Measurements from ENCODE around the gene CDK14.

The CDK14 gene

DNA sequence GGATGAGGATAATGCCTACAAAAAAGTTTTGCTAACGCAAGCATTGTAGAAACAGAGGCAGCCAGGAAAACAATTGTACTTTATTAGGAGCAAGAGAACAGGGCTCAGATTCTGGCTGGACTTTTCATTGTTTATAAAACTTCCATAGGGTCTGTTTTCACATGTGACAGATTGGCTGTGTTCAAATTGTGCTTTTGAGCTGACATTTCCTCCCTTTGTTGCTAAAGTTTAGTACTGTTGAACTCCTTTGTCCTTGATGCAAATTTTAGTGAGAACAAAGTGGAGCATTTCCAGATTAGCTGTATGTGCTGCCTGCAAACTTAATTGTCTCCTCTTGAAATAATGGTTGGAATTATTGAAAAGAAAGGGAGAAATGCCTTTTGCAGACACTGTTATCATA is 447.1 kb downstream of the CDK14 start:
- in situ Hi-C loops (cut with MboI; ENCODE audit: low sequenced_read_pairs), result loop anchor here (25.0 kb wide), 1 partner anchor 581 kb away; the partner anchor contains the start of gene PTTG1IP2
- peaks cover 17% of the 10 kb centered on the region for H3K4me1 ChIP-seq
- H3K27me3 ChIP-seq (ENCODE audit: low read depth), result no peaks in the 10 kb centered on the region
- peak; percentile 32 to 87 for DNase-seq (ENCODE audit: low spot score in 2 of 2)
- H3K4me3 ChIP-seq, result no peak overlapping the region
- no peaks in the 10 kb centered on the region for H3K9me3 ChIP-seq
- no peaks in the 10 kb centered on the region for H3K36me3 ChIP-seq (replicated peaks)

DNA sequence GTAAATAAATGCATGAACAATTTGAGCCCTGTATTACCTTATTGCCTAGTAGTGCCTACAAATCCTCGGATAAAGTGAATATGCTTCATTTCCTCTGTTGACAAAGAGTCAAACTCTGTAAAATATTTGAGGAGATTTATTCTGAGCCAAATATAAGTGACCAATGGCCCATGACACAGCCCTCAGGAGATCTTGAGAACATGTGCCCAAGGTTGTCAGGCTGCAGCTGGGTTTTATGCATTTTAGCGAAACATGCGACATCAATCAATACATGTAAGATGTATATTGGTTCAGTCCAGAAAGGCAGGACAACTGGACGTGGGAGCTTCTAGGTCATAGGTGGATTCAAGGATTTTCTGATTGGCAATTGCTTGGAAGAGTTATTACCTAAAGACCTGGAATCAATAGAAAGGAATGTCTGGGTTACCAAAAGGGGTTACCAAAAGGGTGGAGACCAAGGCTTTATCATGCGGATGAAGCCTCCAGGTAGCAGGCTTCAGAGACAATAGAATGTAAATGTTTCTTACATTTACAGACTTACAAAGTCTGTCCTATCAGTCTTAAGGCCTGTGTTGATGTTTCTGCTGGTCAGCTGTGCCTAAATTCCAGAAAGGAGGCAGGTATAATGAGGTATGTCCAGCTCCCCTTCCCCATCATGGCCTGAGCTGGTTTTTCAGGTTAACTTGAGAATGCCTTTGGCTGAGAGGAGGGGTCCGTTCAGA is 448.0 kb downstream of the CDK14 start:
- H3K9me3 ChIP-seq, result no peaks in the 10 kb centered on the region
- DNase-seq (ENCODE audit: low spot score in 2 of 2), result no peak
- in situ Hi-C loops (cut with MboI; ENCODE audit: low sequenced_read_pairs), result loop anchor here (25.0 kb wide), 1 partner anchor 582 kb away; the partner anchor contains the start of gene PTTG1IP2

DNA sequence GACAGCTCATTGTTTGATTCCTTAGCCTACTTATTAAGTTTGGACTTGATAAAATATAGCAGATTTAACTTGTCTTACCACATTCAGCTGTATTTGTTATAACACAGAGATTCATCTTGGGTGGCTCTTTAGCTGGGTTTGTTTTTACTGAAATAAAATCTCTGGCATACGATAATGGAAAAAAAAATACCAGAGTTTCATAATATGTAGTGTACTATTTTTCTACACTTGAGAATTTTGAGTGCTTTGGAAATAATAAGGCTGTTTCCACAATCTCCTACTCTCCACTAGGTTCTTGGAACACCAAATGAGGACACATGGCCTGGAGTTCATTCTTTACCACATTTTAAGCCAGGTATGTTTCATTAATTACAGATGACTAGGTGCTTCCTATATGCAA is 449.5 kb downstream of the CDK14 start:
- DNase-seq (ENCODE audit: low spot score in 2 of 2), result no peak
- Histone ChIP-seq H3K27me3 (ENCODE audit: low read depth) (no peaks in the 10 kb centered on the region), H3K4me3 (no peak overlapping the region), H3K4me1 (peaks cover 17% of the 10 kb centered on the region), H3K36me3 (replicated peaks) (no peaks in the 10 kb centered on the region), H3K9me3 (no peaks in the 10 kb centered on the region)
- in situ Hi-C loops (cut with MboI; ENCODE audit: low sequenced_read_pairs), result loop anchor here (25.0 kb wide), 1 partner anchor 583 kb away; the partner anchor contains the start of gene PTTG1IP2

More for the DNA sequence above, 448.0 kb downstream of the CDK14 start:
- H3K4me3 ChIP-seq, result no peak overlapping the region
- H3K4me1 ChIP-seq, result peaks cover 17% of the 10 kb centered on the region
- no peaks in the 10 kb centered on the region for H3K36me3 ChIP-seq (replicated peaks)
- no peaks in the 10 kb centered on the region for H3K27me3 ChIP-seq (ENCODE audit: low read depth)

DNA sequence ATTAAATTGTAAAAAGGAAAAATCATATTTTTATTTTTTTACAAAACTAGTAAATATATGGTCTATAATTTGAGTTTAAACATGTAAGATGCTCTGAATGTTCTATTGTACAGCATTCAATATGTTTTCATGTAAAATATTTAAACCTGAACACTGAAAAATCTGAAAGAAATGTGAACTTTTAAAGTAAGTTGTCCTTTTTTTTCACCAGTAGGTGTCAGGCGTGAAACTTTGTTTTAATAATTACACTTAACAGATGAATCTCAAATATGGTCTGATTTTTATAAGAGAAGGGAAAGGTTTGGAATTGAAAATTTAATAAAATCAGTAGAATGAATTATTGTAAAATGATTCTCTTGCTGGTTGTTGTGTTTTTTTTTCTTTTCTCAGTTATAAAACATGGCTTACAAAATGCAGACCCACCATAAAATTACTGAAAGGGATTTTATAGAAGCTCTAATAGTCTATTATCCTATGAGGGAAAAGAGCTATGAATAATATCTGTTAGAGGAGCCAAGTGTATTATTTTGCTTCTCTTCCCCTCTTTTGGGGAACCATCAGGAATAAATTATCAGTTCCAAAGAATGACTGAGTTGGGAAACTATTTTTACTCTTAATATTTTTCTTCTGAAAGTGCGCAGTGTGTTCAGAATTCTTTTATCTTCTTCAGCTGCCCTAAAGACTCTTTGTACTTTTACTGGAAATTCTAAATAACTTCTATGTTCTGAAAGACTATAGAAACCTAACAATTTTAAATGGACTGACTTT is 450.4 kb downstream of the CDK14 start:
- Histone ChIP-seq H3K27me3 (ENCODE audit: low read depth) (no peaks in the 10 kb centered on the region), H3K9me3 (no peaks in the 10 kb centered on the region), H3K4me3 (no peak overlapping the region), H3K4me1 (peaks cover 17% of the 10 kb centered on the region), H3K36me3 (replicated peaks) (no peaks in the 10 kb centered on the region)
- peak in 1 of 2 experiments; percentile 8 for DNase-seq (ENCODE audit: low spot score in 2 of 2)
- in situ Hi-C loops (cut with MboI; ENCODE audit: low sequenced_read_pairs), result loop anchor here (25.0 kb wide), 1 partner anchor 584 kb away; the partner anchor contains the start of gene PTTG1IP2

DNA sequence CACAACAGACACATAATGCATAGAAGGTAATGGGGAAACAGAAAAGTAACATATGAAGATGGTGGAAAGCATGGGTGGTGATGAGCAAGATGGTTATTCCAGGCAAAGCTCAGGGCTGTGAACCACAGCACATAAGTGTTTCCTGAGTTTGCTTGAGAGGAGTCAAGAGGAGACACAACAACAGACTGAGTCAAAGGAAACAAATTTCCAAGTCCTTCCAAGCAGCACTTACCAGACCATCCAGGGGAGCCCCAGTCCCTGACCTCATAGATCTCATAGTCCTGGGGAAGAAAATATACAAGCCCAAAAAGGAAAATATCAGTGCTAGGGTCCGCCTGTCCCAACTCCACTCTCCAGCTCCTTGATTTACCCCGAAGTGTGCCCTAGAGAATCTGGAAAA is 451.5 kb downstream of the CDK14 start:
- H3K4me3 ChIP-seq, result no peak overlapping the region
- no peaks in the 10 kb centered on the region for H3K27me3 ChIP-seq (ENCODE audit: low read depth)
- no peaks in the 10 kb centered on the region for H3K36me3 ChIP-seq (replicated peaks)
- H3K9me3 ChIP-seq, result no peaks in the 10 kb centered on the region
- in situ Hi-C loops (cut with MboI; ENCODE audit: low sequenced_read_pairs), result loop anchor here (25.0 kb wide), 1 partner anchor 585 kb away; the partner anchor contains the start of gene PTTG1IP2
- H3K4me1 ChIP-seq, result peaks cover 16% of the 10 kb centered on the region
- DNase-seq (ENCODE audit: low spot score in 2 of 2), result no peak

DNA sequence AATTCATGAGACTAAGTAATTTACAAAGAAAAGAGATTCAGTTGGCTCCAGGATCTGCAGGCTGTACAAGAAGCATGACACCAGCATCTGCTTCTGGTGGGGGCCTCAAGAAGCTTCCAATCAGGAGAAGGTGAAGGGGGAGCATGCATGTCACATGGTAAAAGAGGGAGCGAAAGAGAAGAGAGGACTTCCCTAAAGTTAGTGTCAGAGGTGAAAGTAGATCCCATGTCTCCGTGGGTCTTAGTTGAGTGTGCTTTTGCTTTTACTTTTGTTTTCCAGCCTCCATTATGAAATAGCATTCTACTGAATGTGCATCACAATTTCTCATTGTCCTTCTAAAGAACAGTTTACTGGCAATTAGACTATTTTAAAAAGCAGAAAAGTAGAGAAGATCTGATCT is 454.6 kb downstream of the CDK14 start:
- no peak for DNase-seq (ENCODE audit: low spot score in 2 of 2)

DNA sequence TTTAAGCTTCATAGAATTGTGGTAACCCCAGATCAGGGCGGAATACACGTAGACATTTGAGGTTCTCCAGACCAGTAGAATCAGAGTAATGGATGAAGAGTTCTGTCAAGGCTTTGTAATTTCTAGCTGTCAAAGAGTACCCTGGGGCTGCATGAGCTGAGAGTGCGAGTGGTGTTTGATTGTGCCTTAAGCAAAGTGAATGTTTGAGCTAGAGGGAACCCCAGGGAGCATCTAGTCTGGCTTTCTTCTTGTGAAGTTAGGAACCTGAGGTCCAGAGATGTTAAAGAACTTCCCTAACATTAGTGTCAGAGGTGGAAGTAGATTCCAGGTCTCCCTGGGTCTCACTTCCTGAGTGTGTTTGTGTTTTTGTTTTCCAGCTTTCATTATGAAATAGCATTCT is 455.8 kb downstream of the CDK14 start:
- H3K9me3 ChIP-seq, result no peaks in the 10 kb centered on the region
- H3K4me3 ChIP-seq, result no peak overlapping the region
- no peaks in the 10 kb centered on the region for H3K27me3 ChIP-seq (ENCODE audit: low read depth)
- in situ Hi-C loops (cut with MboI; ENCODE audit: low sequenced_read_pairs), result no loop called here
- peaks cover 7% of the 10 kb centered on the region; the same call in 1 of the 2 replicates for H3K4me1 ChIP-seq
- no peak for DNase-seq (ENCODE audit: low spot score in 2 of 2)
- H3K36me3 ChIP-seq (replicated peaks), result no peaks in the 10 kb centered on the region

More for the DNA sequence above, 454.6 kb downstream of the CDK14 start:
- H3K36me3 ChIP-seq (replicated peaks), result no peaks in the 10 kb centered on the region
- H3K4me3 ChIP-seq, result no peak overlapping the region
- no peaks in the 10 kb centered on the region for H3K27me3 ChIP-seq (ENCODE audit: low read depth)
- H3K9me3 ChIP-seq, result no peaks in the 10 kb centered on the region
- in situ Hi-C loops (cut with MboI; ENCODE audit: low sequenced_read_pairs), result no loop called here
- peaks cover 7% of the 10 kb centered on the region; the same call in 1 of the 2 replicates for H3K4me1 ChIP-seq

DNA sequence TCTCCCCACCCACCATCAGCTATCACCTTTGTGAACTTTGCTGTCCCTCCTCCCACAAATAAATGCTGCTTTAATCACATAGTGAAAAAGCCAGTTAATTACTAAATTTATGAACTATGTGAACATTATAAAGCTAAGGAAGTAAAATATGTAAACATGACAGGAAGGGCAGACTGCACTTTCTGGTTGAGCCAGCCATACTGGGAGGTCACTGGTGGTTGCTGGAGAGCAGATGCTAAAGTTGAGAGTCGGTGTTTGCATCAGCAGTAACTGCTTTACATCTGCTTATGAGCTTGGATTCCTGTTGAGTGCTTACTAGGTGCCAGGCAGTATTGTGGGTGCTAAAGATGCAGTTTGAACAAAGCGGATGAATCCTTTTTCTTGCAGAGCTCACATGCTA is 458.3 kb downstream of the CDK14 start:
- in situ Hi-C loops (cut with MboI; ENCODE audit: low sequenced_read_pairs), result no loop called here
- Histone ChIP-seq H3K27me3 (ENCODE audit: low read depth) (no peaks in the 10 kb centered on the region), H3K4me1 (peaks cover 7% of the 10 kb centered on the region; the same call in 1 of the 2 replicates), H3K4me3 (no peak overlapping the region), H3K9me3 (no peaks in the 10 kb centered on the region), H3K36me3 (replicated peaks) (no peaks in the 10 kb centered on the region)
- DNase-seq (ENCODE audit: low spot score in 2 of 2), result no peak

DNA sequence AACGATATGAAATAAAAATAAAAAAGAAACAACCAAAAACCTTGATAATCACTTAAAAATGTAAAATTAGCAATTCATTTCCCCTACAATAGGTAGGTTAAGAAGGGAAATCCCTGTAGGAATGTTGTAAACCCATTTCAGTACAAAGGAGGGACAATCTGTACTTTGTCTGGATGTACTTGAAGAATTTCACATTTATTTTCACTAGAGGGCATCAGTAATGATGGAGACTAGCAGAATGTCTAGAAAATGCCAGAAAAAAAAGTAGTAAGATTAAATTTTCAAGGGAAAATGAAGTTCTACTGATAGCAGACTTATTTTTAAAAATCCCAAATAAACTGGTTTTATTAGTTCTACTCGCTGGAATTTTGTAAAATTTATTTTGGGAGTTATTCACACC is 459.1 kb downstream of the CDK14 start:
- H3K36me3 ChIP-seq (replicated peaks), result no peaks in the 10 kb centered on the region
- peaks cover 7% of the 10 kb centered on the region; the same call in 1 of the 2 replicates for H3K4me1 ChIP-seq
- no peaks in the 10 kb centered on the region for H3K9me3 ChIP-seq
- H3K4me3 ChIP-seq, result no peak overlapping the region
- in situ Hi-C loops (cut with MboI; ENCODE audit: low sequenced_read_pairs), result no loop called here
- H3K27me3 ChIP-seq (ENCODE audit: low read depth), result no peaks in the 10 kb centered on the region
- peak in 1 of 2 experiments; percentile 61 for DNase-seq (ENCODE audit: low spot score in 2 of 2)

DNA sequence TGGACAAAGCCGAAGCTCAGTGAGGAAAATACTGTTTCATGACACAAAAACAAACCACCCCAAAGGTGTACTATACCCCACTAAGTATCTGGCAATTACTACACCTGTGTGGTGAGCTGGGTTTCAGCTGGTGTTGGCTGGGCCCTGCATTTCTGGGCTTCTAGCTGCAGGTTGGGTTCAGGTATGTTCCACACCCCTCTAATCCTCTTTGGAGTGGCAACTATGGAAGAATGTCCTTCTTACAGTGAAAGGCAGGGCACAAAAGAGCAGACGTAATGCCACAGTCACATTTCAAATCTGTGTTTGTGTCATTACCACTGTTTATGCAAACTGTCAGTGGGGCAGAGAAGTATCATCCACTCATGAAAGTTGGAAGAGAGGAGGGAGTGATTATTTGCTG is 466.6 kb downstream of the CDK14 start:
- Histone ChIP-seq H3K9me3 (no peaks in the 10 kb centered on the region), H3K4me3 (no peak overlapping the region), H3K27me3 (ENCODE audit: low read depth) (no peaks in the 10 kb centered on the region), H3K36me3 (replicated peaks) (no peaks in the 10 kb centered on the region), H3K4me1 (peaks cover 3% of the 10 kb centered on the region)
- DNase-seq (ENCODE audit: low spot score in 2 of 2), result no peak
- in situ Hi-C loops (cut with MboI; ENCODE audit: low sequenced_read_pairs), result no loop called here

DNA sequence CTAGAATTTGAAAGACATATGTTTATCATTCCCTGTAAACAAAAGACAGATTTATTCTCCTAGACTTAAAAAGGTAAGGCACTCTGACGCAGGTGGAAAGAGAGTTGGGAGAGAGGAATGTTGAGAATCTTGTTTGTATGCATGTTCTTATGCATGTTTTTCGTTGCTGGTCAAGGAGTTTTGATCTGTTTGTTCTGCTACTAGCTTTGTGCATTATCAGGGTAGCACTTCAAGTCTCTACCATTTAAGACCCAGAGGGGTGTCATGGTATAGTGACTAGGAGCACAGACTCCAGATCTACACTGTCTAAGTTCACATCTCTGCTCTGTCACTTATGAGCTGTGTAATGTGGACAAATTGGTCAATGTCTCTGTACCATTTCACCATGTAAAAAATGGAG is 467.9 kb downstream of the CDK14 start:
- Histone ChIP-seq H3K4me3 (no peak overlapping the region), H3K4me1 (peaks cover 3% of the 10 kb centered on the region), H3K36me3 (replicated peaks) (no peaks in the 10 kb centered on the region), H3K27me3 (ENCODE audit: low read depth) (no peaks in the 10 kb centered on the region), H3K9me3 (no peaks in the 10 kb centered on the region)
- in situ Hi-C loops (cut with MboI; ENCODE audit: low sequenced_read_pairs), result no loop called here
- no peak for DNase-seq (ENCODE audit: low spot score in 2 of 2)

DNA sequence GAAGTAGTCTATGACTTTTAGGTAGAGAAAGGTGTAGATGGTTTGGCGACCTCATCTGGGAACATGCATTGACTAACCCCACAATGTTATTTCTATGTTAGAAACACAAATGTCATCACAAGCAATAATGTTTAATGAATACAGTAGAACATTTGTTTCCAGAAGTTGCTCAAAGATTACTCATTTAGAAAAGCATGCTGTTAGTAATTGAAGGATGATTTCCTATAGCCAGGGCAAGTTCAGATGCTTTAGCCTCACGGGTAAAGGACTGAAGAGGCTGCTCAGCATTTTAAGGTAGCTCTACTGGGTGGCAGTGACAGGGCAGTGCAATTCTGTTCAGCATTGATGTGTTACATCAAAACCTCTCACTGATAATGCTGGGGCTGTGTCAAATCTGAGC is 468.8 kb downstream of the CDK14 start:
- no peaks in the 10 kb centered on the region for H3K36me3 ChIP-seq (replicated peaks)
- no peak for DNase-seq (ENCODE audit: low spot score in 2 of 2)
- peaks cover 3% of the 10 kb centered on the region for H3K4me1 ChIP-seq
- no peak overlapping the region for H3K4me3 ChIP-seq
- no peaks in the 10 kb centered on the region for H3K27me3 ChIP-seq (ENCODE audit: low read depth)
- in situ Hi-C loops (cut with MboI; ENCODE audit: low sequenced_read_pairs), result no loop called here
- no peaks in the 10 kb centered on the region for H3K9me3 ChIP-seq

DNA sequence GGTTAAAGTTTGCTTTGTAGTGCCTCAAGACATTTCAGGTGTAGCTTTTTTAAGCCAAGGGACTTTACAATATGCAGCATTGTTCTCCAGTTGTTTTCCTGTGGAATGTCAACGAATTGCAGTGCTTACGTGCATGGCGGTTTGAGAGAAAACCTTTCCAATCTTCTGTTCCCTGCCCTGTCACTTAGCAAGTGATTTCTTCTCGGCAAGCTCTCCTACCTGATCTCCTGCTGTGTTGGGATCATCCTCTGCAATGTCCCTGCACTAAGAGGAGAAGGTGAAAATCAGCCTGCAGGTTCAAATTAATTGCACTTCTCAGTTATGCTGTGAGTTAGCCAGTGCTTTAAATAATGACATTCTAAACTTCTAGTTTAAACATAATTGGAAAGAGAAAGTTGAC is 470.5 kb downstream of the CDK14 start:
- Histone ChIP-seq H3K36me3 (replicated peaks) (no peaks in the 10 kb centered on the region), H3K27me3 (ENCODE audit: low read depth) (no peaks in the 10 kb centered on the region), H3K4me1 (peaks cover 3% of the 10 kb centered on the region), H3K4me3 (no peak overlapping the region), H3K9me3 (no peaks in the 10 kb centered on the region)
- in situ Hi-C loops (cut with MboI; ENCODE audit: low sequenced_read_pairs), result no loop called here
- no peak for DNase-seq (ENCODE audit: low spot score in 2 of 2)

DNA sequence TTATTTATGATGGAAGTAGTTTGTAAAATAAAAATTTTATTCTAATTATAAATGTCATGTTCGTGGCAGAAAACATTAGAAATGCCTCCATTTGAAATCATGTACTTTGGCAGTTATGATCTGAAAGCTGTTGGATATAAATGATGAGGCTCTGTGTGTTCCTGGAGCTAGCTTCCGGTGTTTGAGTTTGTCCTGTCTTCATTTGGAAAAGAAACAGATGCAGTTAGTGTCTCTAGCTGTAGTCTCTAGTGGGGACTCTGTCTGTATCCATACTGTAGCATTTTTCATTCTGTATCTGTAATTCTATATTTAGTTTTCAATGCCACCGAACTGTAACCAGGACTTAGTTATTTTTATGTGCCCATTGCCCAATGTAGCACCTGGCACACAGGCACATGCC is 471.1 kb downstream of the CDK14 start:
- H3K4me3 ChIP-seq, result no peak overlapping the region
- H3K36me3 ChIP-seq (replicated peaks), result no peaks in the 10 kb centered on the region
- no peak for DNase-seq (ENCODE audit: low spot score in 2 of 2)
- H3K9me3 ChIP-seq, result no peaks in the 10 kb centered on the region
- H3K27me3 ChIP-seq (ENCODE audit: low read depth), result no peaks in the 10 kb centered on the region
- in situ Hi-C loops (cut with MboI; ENCODE audit: low sequenced_read_pairs), result no loop called here
- peaks cover 3% of the 10 kb centered on the region for H3K4me1 ChIP-seq

Measured in HAP-1 (cell line).